Choroid plexus epithelial cell (primary cell): ENCODE data around the gene LSM12.

Experiments
- DNase-seq: peaks from one replicate; pipeline ENCODE4 v3.0.0-alpha.2; 2010; ENCODE audit warnings: low read depth
- H3K4me3 ChIP-seq: 2 replicates; pipeline ENCODE4 v1.5.1; 2011; ENCODE audit warnings: low read depth, mild to moderate bottlenecking, control low read depth, low read length, moderate library complexity
- CTCF ChIP-seq: conservative IDR thresholded peaks from 2 replicates; pipeline ENCODE4 v1.5.1; 2011; ENCODE audit warnings: low read depth, mild to moderate bottlenecking, control low read depth, inconsistent platforms, low read length, moderate library complexity

The LSM12 gene

GRCh38 chr17:44111777-44112176 is 45.3 kb upstream of the LSM12 start:
- DNase-seq, result no peak
- TF ChIP-seq CTCF, result no peak
- no peak overlapping the region for H3K4me3 ChIP-seq

- TF ChIP-seq CTCF, result peak; percentile 15
- peak overlapping the region; percentile 42 for H3K4me3 ChIP-seq
- peak; percentile 92 for DNase-seq
These were observed 44.6 kb upstream of the LSM12 start for GRCh38 chr17:44110823-44111633.

- no peak for DNase-seq
- H3K4me3 ChIP-seq, result no peak overlapping the region
- TF ChIP-seq CTCF, result no peak
These were observed 43.7 kb upstream of the LSM12 start for GRCh38 chr17:44110011-44110686.

GRCh38 chr17:44109312-44109630 is 42.8 kb upstream of the LSM12 start:
- TF ChIP-seq CTCF, result no peak
- no peak overlapping the region for H3K4me3 ChIP-seq
- no peak for DNase-seq

- DNase-seq, result peak; percentile 98
- no peak for TF ChIP-seq CTCF
- H3K4me3 ChIP-seq, result no peak overlapping the region
These were observed 42.2 kb upstream of the LSM12 start for GRCh38 chr17:44108440-44109311.

- H3K4me3 ChIP-seq, result no peak overlapping the region
- DNase-seq, result no peak
- no peak for TF ChIP-seq CTCF
These were observed 40.3 kb upstream of the LSM12 start for GRCh38 chr17:44106801-44107200.
